SK-N-SH treated with all-trans-retinoic acid at 6 μM for 48 hours (cell line): ENCODE measurements around the gene FASN.

Source experiments
- ATAC-seq: fragments of 200-7000 bp; cut with Tn5 transposase; 3 replicates; pipeline ENCODE4 v1.9.1; 2020; ENCODE audit warnings: mild to moderate bottlenecking, moderate library complexity
- ARNTL ChIP-seq: fragments of 450-650 bp; formaldehyde crosslinking; IDR thresholded peaks from 2 replicates; pipeline ENCODE4 v1.5.0; 2020; ENCODE audit warnings: low read depth, mild to moderate bottlenecking, moderate library complexity, borderline replicate concordance
- BACH2 ChIP-seq: fragments of 250-450 bp; sonication (Bioruptor Pico); IDR thresholded peaks from 2 replicates; pipeline ENCODE4 v1.9.0; 2021; ENCODE audit warnings: mild to moderate bottlenecking, borderline replicate concordance
- CSDC2 ChIP-seq: fragments of 250-450 bp; sonication (Bioruptor Pico); IDR thresholded peaks from 2 replicates; pipeline ENCODE4 v1.5.0; 2020; ENCODE audit warnings: mild to moderate bottlenecking, moderate library complexity
- ESRRG ChIP-seq: fragments of 250-450 bp; sonication (Bioruptor Pico); IDR thresholded peaks from 2 replicates; pipeline ENCODE4 v1.6.1; 2021; ENCODE audit warnings: mild to moderate bottlenecking
- GLIS3 ChIP-seq: fragments of 250-450 bp; sonication (Bioruptor Pico); IDR thresholded peaks from 2 replicates; pipeline ENCODE4 v1.5.0; 2020; ENCODE audit warnings: mild to moderate bottlenecking, moderate library complexity
- ISL1 ChIP-seq: fragments of 250-450 bp; sonication (Bioruptor Pico); IDR thresholded peaks from 2 replicates; pipeline ENCODE4 v2.1.2; 2022; ENCODE audit warnings: mild to moderate bottlenecking, moderate library complexity
- OSR1 ChIP-seq: fragments of 250-450 bp; sonication (Bioruptor Pico); IDR thresholded peaks from 2 replicates; pipeline ENCODE4 v1.8.0; 2022; ENCODE audit warnings: moderate library complexity, mild to moderate bottlenecking, inconsistent platforms
- PPARA ChIP-seq: fragments of 250-450 bp; sonication (Bioruptor Pico); IDR thresholded peaks from 2 replicates; pipeline ENCODE4 v1.5.0; 2020; ENCODE audit warnings: mild to moderate bottlenecking, borderline replicate concordance
- RARB ChIP-seq: fragments of 250-450 bp; sonication (Bioruptor Pico); IDR thresholded peaks from 2 replicates; pipeline ENCODE4 v1.8.0; 2021; ENCODE audit warnings: mild to moderate bottlenecking, moderate library complexity
- SNAI2 ChIP-seq: fragments of 250-450 bp; sonication (Bioruptor Pico); IDR thresholded peaks from 2 replicates; pipeline ENCODE4 v1.5.0; 2020; ENCODE audit warnings: mild to moderate bottlenecking, moderate library complexity
- TCF4 ChIP-seq: fragments of 250-450 bp; sonication (Bioruptor Pico); IDR thresholded peaks from 2 replicates; pipeline ENCODE4 v1.8.0; 2021; ENCODE audit warnings: mild to moderate bottlenecking, moderate library complexity, borderline replicate concordance
- TOX ChIP-seq: fragments of 250-450 bp; sonication (Bioruptor Pico); IDR thresholded peaks from 2 replicates; pipeline ENCODE4 v1.8.0; 2021; ENCODE audit warnings: mild to moderate bottlenecking, moderate library complexity, borderline replicate concordance
- ZC3H10 ChIP-seq: fragments of 250-450 bp; sonication (Bioruptor Pico); IDR thresholded peaks from 2 replicates; pipeline ENCODE4 v1.5.1; 2021; ENCODE audit warnings: mild to moderate bottlenecking, moderate library complexity
- ZFP3 ChIP-seq: fragments of 250-450 bp; sonication (Bioruptor Pico); IDR thresholded peaks from 2 replicates; pipeline ENCODE4 v1.5.0; 2020; ENCODE audit warnings: mild to moderate bottlenecking, moderate library complexity
- ZFP30 ChIP-seq: fragments of 450-650 bp; formaldehyde crosslinking; IDR thresholded peaks from 2 replicates; pipeline ENCODE4 v1.5.0; 2022; ENCODE audit warnings: mild to moderate bottlenecking, moderate library complexity
- ZNF565 ChIP-seq: fragments of 450-650 bp; formaldehyde crosslinking; conservative IDR thresholded peaks from 2 replicates; pipeline ENCODE4 v1.5.0; 2020; ENCODE audit warnings: low read depth, mild to moderate bottlenecking, moderate library complexity
- ZNF70 ChIP-seq: fragments of 450-650 bp; formaldehyde crosslinking; IDR thresholded peaks from 2 replicates; pipeline ENCODE4 v1.5.0; 2020; ENCODE audit warnings: mild to moderate bottlenecking, moderate library complexity
- ZNF8 ChIP-seq: fragments of 450-650 bp; formaldehyde crosslinking; IDR thresholded peaks from 2 replicates; pipeline ENCODE4 v1.5.0; 2020; ENCODE audit warnings: mild to moderate bottlenecking, moderate library complexity
- TF ChIP-seq, protein P1 (sequence below): fragments of 250-450 bp; sonication (Bioruptor Pico); IDR thresholded peaks from 2 replicates; pipeline ENCODE4 v1.8.0; 2020; ENCODE audit warnings: mild to moderate bottlenecking, moderate library complexity, borderline replicate concordance
- TF ChIP-seq, protein P2 (sequence below): fragments of 250-450 bp; sonication (Bioruptor Pico); IDR thresholded peaks from 2 replicates; pipeline ENCODE4 v1.5.1; 2021; ENCODE audit warnings: mild to moderate bottlenecking, moderate library complexity
- TF ChIP-seq, protein P3 (sequence below): fragments of 250-450 bp; sonication (Bioruptor Pico); IDR thresholded peaks from 2 replicates; pipeline ENCODE4 v1.5.1; 2020; ENCODE audit warnings: low read depth, mild to moderate bottlenecking, moderate library complexity
- TF ChIP-seq, protein P4 (sequence below): fragments of 250-450 bp; sonication (Bioruptor Pico); IDR thresholded peaks from 2 replicates; pipeline ENCODE4 v1.8.0; 2021; ENCODE audit warnings: low read depth, mild to moderate bottlenecking, moderate library complexity, borderline replicate concordance

Gene FASN

DNA sequence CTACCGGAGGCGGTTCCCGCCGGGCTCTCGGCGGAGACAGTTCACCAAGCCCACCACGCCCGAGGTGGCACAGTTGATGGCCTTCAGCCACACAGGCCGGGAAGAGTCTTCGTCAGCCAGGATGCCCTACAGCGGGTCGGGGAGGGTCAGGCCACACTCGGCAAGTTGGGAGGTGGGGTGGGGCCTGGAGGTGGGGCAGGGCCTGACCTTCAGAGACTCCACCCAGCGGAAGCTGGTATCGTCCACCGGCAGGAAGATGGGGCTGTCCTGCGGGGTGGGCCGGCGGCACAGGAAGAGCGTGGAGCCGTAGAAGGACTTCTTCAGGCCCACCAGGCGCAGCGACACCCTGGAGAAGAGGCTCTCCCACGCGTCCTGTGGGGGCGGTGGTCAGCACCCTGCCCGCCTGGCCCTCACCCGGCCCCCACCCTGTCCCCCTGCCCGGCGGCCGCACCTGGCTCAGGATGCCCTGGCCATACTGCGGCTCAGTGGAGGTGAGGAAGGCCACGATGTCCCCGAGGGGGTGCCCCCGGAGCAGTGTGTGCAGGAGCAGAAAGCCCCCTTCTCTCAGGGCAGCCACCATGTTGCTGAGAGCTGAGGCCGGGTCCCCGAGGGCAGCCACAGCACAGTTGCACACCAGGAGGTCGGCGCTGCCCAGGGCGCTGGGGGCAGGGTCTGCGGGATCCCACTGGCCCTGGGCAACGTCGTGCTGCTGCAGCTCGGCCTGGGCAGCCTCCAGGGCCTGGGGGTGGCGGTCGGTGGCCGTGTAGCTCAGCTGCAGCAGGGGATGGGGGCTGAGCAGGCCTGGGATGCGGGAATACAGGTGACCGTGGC, 12.8 kb downstream of the FASN start:
- TF ChIP-seq, protein P1, sequence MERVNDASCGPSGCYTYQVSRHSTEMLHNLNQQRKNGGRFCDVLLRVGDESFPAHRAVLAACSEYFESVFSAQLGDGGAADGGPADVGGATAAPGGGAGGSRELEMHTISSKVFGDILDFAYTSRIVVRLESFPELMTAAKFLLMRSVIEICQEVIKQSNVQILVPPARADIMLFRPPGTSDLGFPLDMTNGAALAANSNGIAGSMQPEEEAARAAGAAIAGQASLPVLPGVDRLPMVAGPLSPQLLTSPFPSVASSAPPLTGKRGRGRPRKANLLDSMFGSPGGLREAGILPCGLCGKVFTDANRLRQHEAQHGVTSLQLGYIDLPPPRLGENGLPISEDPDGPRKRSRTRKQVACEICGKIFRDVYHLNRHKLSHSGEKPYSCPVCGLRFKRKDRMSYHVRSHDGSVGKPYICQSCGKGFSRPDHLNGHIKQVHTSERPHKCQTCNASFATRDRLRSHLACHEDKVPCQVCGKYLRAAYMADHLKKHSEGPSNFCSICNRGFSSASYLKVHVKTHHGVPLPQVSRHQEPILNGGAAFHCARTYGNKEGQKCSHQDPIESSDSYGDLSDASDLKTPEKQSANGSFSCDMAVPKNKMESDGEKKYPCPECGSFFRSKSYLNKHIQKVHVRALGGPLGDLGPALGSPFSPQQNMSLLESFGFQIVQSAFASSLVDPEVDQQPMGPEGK (CRISPR knock-in tag), result no peak
- TF ChIP-seq, protein P2, sequence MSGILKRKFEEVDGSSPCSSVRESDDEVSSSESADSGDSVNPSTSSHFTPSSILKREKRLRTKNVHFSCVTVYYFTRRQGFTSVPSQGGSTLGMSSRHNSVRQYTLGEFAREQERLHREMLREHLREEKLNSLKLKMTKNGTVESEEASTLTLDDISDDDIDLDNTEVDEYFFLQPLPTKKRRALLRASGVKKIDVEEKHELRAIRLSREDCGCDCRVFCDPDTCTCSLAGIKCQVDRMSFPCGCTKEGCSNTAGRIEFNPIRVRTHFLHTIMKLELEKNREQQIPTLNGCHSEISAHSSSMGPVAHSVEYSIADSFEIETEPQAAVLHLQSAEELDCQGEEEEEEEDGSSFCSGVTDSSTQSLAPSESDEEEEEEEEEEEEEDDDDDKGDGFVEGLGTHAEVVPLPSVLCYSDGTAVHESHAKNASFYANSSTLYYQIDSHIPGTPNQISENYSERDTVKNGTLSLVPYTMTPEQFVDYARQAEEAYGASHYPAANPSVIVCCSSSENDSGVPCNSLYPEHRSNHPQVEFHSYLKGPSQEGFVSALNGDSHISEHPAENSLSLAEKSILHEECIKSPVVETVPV (CRISPR knock-in tag), result no peak
- TF ChIP-seq ZNF565 (CRISPR knock-in tag) (no peak), ZC3H10 (no peak), ISL1 (CRISPR knock-in tag) (no peak), ARNTL (no peak), PPARA (CRISPR knock-in tag) (no peak), RARB (CRISPR knock-in tag) (no peak), OSR1 (CRISPR knock-in tag) (no peak), ZNF8 (CRISPR knock-in tag) (no peak), ZFP30 (CRISPR knock-in tag) (no peak), ESRRG (no peak), BACH2 (no peak), CSDC2 (CRISPR knock-in tag) (no peak), TCF4 (CRISPR knock-in tag) (no peak), ZNF70 (CRISPR knock-in tag) (no peak), TOX (CRISPR knock-in tag) (no peak)
- TF ChIP-seq, protein P3, sequence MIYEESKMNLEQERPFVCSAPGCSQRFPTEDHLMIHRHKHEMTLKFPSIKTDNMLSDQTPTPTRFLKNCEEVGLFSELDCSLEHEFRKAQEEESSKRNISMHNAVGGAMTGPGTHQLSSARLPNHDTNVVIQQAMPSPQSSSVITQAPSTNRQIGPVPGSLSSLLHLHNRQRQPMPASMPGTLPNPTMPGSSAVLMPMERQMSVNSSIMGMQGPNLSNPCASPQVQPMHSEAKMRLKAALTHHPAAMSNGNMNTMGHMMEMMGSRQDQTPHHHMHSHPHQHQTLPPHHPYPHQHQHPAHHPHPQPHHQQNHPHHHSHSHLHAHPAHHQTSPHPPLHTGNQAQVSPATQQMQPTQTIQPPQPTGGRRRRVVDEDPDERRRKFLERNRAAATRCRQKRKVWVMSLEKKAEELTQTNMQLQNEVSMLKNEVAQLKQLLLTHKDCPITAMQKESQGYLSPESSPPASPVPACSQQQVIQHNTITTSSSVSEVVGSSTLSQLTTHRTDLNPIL (CRISPR knock-in tag), result no peak
- ATAC-seq, result no peak

DNA sequence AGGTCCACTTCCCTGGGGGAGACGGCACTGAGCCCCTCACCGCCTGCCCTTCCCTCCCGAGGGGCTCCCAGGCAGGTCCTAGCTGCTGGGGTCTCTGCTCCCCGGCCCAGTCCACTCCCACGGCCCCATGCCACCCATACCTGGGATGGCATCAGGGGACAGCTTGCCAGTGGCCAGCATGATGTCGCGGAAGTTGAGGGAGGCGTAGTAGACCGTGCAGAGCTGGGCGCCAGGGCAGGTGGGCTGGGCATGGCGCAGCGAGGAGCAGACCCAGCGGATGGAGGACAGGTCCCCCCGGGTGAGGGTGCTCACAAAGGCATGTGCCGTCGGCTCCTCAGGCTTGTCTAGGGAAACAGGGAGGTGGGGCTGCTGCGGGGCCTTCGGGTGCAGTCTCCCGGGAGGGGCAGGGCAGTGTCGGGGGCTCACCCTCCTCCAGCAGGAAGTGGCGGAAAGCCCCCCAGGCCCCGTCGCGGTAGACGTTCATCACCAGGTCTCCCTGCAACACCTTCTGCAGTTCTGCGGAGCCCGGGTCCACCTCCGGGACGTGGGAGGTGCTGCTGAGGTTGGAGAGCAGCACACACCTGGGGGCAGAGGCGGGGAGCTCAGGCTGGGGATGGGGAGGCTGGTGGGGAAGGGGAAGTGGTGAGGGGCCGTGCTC, 13.5 kb downstream of the FASN start:
- TF ChIP-seq ZNF8 (CRISPR knock-in tag), result no peak
- TF ChIP-seq GLIS3, result no peak
- no peak for TF ChIP-seq ZC3H10
- no peak for TF ChIP-seq SNAI2
- TF ChIP-seq, protein P4, sequence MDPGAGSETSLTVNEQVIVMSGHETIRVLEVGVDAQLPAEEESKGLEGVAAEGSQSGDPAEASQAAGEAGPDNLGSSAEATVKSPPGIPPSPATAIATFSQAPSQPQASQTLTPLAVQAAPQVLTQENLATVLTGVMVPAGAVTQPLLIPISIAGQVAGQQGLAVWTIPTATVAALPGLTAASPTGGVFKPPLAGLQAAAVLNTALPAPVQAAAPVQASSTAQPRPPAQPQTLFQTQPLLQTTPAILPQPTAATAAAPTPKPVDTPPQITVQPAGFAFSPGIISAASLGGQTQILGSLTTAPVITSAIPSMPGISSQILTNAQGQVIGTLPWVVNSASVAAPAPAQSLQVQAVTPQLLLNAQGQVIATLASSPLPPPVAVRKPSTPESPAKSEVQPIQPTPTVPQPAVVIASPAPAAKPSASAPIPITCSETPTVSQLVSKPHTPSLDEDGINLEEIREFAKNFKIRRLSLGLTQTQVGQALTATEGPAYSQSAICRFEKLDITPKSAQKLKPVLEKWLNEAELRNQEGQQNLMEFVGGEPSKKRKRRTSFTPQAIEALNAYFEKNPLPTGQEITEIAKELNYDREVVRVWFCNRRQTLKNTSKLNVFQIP (CRISPR knock-in tag), result no peak
- TF ChIP-seq ARNTL, result no peak
- no peak for TF ChIP-seq ZNF565 (CRISPR knock-in tag)
- TF ChIP-seq, protein P2 (CRISPR knock-in tag), result no peak
- no peak for TF ChIP-seq OSR1 (CRISPR knock-in tag)
- no peak for TF ChIP-seq ZNF70 (CRISPR knock-in tag)
- TF ChIP-seq ZFP3 (CRISPR knock-in tag), result no peak
- TF ChIP-seq, protein P3 (CRISPR knock-in tag), result no peak
- no peak for TF ChIP-seq ESRRG
- ATAC-seq, result no peak
